Measurements from ENCODE around the gene IL34.

DNA sequence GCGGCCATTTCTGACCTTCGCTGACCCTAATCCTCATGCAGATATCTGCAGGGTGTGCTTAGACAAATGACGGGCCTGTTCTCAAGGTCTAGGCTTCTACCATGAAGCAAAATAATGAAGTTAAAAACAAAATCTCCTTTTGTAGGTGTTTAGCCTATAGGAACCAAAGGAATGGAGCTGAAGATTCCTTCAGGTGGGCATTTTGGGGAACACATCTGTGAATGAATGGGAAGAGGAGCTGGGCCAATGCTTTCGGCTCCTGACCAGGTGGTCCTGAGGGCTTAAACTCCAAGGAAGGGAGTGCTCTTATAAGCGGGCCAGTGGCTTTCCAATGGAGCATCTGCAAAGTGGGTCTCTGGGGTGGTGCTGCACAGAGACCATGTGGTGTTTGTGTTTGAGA, 14.1 kb upstream of the IL34 start:
- TF ChIP-seq POLR2A (IDR thresholded peaks at IDR 0.05; ENCODE audit: low read depth, low read length) (no peak), POLR2AphosphoS5 (IDR thresholded peaks at IDR 0.05; ENCODE audit: low read depth, low read length) (no peak), TAF1 (IDR thresholded peaks at IDR 0.05; ENCODE audit: low read depth, low read length) (no peak), SPI1 (IDR thresholded peaks at IDR 0.05; ENCODE audit: low read depth, low read length) (no peak)

Data from GM12891 (cell line).